Midbrain (tissue), 1 donor: ENCODE data around the gene CHAC1.
"Not testable (repeated sequence)": the region's sequence is repeated elsewhere in the genome, so short reads cannot be mapped to it uniquely, and the experiment has no call there.

ENCODE experiments used
- DNase-seq: peaks from one replicate; lab custom pipeline; 2025; lab: John Stamatoyannopoulos, UW

CHAC1 gene

DNA sequence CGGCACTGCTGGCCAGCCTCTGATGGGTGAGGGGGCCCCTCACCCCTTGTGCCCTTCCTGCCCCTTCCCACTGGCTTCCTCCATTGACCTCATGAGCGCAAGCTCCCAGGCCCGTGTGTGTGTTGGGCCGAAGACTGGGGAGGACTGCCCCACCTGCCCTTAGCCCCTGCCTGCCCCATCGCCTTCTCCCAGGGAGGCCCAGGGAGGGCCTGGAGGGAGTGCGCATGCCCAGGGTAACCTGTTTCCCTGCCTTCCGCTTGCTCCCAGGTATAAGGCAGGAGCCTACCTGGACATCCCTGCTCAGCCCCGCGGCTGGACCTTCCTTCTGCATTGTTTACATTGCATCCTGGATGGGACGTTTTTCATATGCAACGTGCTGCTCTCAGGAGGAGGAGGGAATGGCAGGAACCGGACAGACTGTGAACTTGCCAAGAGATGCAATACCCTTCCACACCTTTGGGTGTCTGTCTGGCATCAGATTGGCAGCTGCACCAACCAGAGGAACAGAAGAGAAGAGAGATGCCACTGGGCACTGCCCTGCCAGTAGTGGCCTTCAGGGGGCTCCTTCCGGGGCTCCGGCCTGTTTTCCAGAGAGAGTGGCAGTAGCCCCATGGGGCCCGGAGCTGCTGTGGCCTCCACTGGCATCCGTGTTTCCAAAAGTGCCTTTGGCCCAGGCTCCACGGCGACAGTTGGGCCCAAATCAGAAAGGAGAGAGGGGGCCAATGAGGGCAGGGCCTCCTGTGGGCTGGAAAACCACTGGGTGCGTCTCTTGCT, 15.3 kb upstream of the CHAC1 start:
- no peak for DNase-seq

- no peak for DNase-seq
Observed at GRCh38 chr15:40938536-40938870, 14.8 kb upstream of the CHAC1 start.

DNA sequence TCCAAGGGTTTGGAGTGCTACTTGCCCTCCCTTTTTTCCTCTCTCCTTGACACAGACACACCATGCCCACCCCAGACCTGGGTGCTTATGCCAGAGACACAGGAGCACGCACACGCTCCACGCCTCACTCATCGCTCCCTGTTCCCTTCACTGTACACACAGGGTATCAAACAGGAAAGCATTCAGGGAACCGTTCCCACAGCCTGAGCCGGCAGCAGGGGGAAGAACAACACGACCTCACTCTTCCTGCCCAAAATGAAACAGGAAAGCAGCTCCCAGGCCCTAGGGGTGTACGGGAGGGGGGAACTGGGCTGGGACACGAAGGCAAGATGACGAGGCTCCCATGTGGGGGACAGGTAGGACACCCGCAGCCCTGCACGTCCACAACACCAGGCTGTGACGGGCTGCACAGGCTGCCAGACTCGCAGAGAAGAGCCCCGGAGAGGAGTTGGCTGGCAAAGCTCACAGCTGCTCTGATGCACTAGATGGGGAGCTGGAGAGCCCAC, 12.9 kb upstream of the CHAC1 start:
- no peak for DNase-seq

DNA sequence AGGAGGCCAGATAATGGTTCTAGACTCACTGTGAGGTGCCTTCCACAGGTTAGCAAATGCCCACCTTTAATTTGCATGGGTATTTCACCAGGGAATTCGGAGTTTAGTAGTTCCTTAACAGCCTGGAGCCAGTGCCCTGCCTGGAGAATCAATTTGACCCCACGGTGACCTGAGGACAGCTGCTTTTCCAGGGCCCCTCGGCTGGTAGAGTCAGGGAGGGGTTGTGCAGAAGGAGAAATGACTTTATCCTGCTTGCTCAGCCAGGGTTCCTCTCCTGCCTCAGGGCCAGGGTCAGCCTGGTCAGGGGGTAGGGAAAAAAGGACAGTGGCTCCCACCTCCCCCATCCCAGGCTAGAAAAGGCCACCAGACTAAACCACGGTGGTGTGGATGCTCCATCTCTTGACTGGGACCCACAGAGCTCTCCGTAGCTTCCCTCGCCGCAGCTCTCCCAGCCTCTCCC, 12.2 kb upstream of the CHAC1 start:
- DNase-seq, result no peak

GRCh38 chr15:40941528-40942336, 11.5 kb upstream of the CHAC1 start:
- peak; percentile 49 for DNase-seq

- DNase-seq, result no peak
Observed at GRCh38 chr15:40942337-40942854, 10.9 kb upstream of the CHAC1 start.

- DNase-seq, result no peak
Observed at GRCh38 chr15:40942878-40943277, 10.4 kb upstream of the CHAC1 start.

- no peak for DNase-seq
Observed at GRCh38 chr15:40943764-40944365, 9.4 kb upstream of the CHAC1 start.

GRCh38 chr15:40944510-40945296, 8.6 kb upstream of the CHAC1 start:
- no peak for DNase-seq

GRCh38 chr15:40948706-40949473, 4.4 kb upstream of the CHAC1 start:
- DNase-seq, result no peak

GRCh38 chr15:40949756-40950207, 3.5 kb upstream of the CHAC1 start:
- DNase-seq, result no peak

- no peak for DNase-seq
Observed at GRCh38 chr15:40951764-40952163, 1.5 kb upstream of the CHAC1 start.

DNA sequence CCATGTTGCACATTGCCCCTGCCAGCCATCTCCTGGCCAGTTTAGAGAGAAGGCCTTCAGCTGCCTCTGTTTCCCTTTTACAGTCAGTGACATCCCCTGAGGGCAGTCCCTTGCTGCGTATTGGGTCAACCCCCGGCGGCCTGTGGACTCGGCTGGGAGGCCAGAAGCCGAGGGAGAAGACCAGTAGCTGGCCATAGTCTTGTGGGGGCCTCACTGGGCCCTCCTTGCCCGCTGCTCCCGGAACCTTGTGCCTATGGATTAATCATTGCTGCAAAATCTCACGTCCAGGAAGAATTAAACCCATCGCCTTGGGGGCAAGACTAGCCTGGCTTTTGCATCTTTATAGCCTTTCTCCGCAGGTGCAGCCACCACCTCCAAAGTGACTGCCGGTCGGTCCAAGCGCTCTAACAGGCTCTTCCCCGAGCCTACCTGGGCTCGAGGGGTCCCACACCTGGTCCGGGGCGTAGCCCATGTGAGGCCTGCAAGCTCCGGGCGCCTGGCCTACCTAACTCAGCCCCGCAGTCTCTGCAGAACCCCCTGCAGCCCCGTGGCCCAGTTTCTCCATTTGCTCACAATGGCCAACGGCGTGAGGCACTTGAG, 870 bp upstream of the CHAC1 start:
- DNase-seq, result no peak

GRCh38 chr15:40953713-40954074, 423 bp downstream of the CHAC1 start:
- DNase-seq, result no peak

GRCh38 chr15:40954158-40954848, 1.0 kb downstream of the CHAC1 start:
- DNase-seq, result not testable (repeated sequence)

DNA sequence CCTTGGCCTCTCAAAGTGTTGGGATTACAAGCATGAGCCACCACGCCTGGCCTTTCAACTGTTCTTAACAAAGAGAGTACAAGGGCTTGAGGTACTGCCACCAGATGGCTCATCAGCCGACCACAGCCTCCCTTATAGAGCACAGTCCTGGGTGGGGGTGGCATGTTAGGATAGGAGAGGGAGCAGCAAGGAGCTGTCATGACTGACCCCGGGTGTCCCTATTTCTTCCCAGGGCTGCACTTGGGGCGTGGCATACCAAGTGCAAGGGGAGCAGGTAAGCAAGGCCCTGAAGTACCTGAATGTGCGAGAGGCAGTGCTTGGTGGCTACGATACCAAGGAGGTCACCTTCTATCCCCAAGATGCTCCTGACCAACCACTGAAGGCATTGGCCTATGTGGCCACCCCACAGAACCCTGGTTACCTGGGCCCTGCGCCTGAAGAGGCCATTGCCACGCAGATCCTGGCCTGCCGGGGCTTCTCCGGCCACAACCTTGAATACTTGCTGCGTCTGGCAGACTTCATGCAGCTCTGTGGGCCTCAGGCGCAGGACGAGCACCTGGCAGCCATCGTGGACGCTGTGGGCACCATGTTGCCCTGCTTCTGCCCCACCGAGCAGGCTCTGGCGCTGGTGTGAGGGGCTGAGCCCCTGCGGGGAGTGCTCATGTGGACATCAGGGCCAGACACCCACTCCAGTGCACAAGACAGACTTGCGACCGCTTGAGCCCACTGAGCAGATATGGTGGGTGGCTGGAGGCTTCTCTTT, 2.1 kb downstream of the CHAC1 start:
- DNase-seq, result no peak

DNA sequence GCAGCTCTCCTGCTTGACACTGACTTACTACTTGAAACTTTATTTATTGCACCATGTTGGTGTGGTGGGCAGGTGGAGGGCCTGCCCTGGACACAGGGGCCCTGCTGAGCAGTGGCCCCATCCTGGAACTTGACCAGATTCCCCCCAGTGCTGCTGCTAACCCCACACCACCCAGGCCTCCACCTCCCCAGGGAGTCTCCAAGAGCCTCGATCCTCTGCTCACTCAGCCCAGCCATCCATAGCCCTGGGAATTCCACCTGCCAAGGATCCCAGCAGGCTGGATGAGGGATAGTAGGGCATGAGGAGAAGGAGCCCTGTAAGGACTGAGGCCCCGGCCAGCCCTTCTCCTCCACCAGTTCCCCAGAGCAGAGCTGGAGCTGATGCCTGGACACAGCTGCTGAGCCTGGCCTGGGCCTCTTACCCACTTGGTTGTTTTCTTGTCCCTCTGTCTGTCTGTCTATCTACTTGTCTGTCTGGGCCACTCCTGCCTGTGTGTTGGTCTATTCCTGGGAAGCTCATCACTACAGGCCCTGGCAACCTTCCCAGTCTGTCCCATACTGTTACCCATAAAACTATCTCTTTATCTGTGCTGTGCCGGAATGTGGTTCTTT, 2.8 kb downstream of the CHAC1 start:
- no peak for DNase-seq

GRCh38 chr15:40956541-40956982, 3.3 kb downstream of the CHAC1 start:
- DNase-seq, result no peak
